WERI-Rb-1 (cell line): Measurements from ENCODE around the gene SV2C.

ENCODE experiments used
- DNase-seq: peaks from one replicate; pipeline ENCODE4 v3.0.0-alpha.2; 2020
- H3K27ac ChIP-seq: fragments of 250-450 bp; sonication (Bioruptor Pico); 2 replicates; pipeline ENCODE4 v1.5.1; 2020; ENCODE audit warnings: mild to moderate bottlenecking, moderate library complexity
- H3K27me3 ChIP-seq: fragments of 250-450 bp; sonication (Bioruptor Pico); 2 replicates; pipeline ENCODE4 v1.5.1; 2021; ENCODE audit warnings: mild to moderate bottlenecking, low read depth, moderate library complexity; ENCODE audit not compliant: insufficient read depth, severe bottlenecking
- H3K36me3 ChIP-seq: fragments of 250-450 bp; sonication (Bioruptor Pico); 2 replicates; pipeline ENCODE4 v1.5.1; 2020; ENCODE audit warnings: mild to moderate bottlenecking, moderate library complexity
- H3K4me3 ChIP-seq: 2 replicates; pipeline ENCODE4 v1.5.1; 2011; ENCODE audit warnings: low read depth, mild to moderate bottlenecking, control low read depth, low read length
- H3K9me3 ChIP-seq: fragments of 250-450 bp; sonication (Bioruptor Pico); 2 replicates; pipeline ENCODE4 v1.5.1; 2021; ENCODE audit warnings: mild to moderate bottlenecking, moderate library complexity; ENCODE audit not compliant: severe bottlenecking
- TF ChIP-seq, protein P1 (sequence below): IDR thresholded peaks from 2 replicates; pipeline ENCODE4 v1.5.1; 2011; ENCODE audit warnings: low read depth, mild to moderate bottlenecking, control low read depth, inconsistent platforms, low read length

Gene SV2C

GRCh38 chr5:76271836-76272235 is 188.7 kb downstream of the SV2C start:
- TF ChIP-seq, protein P1, sequence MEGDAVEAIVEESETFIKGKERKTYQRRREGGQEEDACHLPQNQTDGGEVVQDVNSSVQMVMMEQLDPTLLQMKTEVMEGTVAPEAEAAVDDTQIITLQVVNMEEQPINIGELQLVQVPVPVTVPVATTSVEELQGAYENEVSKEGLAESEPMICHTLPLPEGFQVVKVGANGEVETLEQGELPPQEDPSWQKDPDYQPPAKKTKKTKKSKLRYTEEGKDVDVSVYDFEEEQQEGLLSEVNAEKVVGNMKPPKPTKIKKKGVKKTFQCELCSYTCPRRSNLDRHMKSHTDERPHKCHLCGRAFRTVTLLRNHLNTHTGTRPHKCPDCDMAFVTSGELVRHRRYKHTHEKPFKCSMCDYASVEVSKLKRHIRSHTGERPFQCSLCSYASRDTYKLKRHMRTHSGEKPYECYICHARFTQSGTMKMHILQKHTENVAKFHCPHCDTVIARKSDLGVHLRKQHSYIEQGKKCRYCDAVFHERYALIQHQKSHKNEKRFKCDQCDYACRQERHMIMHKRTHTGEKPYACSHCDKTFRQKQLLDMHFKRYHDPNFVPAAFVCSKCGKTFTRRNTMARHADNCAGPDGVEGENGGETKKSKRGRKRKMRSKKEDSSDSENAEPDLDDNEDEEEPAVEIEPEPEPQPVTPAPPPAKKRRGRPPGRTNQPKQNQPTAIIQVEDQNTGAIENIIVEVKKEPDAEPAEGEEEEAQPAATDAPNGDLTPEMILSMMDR = no peak
- Histone ChIP-seq H3K9me3 (no peaks in the 10 kb centered on the region), H3K4me3 (no peak overlapping the region), H3K27ac (no peak overlapping the region), H3K36me3 (no peaks in the 10 kb centered on the region), H3K27me3 (no peaks in the 10 kb centered on the region)
- no peak for DNase-seq

GRCh38 chr5:76273206-76273885 is 190.2 kb downstream of the SV2C start:
- no peak overlapping the region for H3K4me3 ChIP-seq
- H3K9me3 ChIP-seq = no peaks in the 10 kb centered on the region
- H3K27ac ChIP-seq = no peak overlapping the region
- no peak for DNase-seq
- TF ChIP-seq, protein P1 = no peak
- no peaks in the 10 kb centered on the region for H3K27me3 ChIP-seq
- no peaks in the 10 kb centered on the region for H3K36me3 ChIP-seq

GRCh38 chr5:76274571-76274970 is 191.4 kb downstream of the SV2C start:
- TF ChIP-seq, protein P1 = no peak
- no peaks in the 10 kb centered on the region for H3K36me3 ChIP-seq
- no peak for DNase-seq
- H3K27me3 ChIP-seq = no peaks in the 10 kb centered on the region
- no peaks in the 10 kb centered on the region for H3K9me3 ChIP-seq
- no peak overlapping the region for H3K27ac ChIP-seq
- no peak overlapping the region for H3K4me3 ChIP-seq

GRCh38 chr5:76277736-76278135 is 194.6 kb downstream of the SV2C start:
- TF ChIP-seq, protein P1 = no peak
- Histone ChIP-seq H3K36me3 (no peaks in the 10 kb centered on the region), H3K4me3 (no peak overlapping the region), H3K9me3 (no peaks in the 10 kb centered on the region), H3K27ac (no peak overlapping the region), H3K27me3 (no peaks in the 10 kb centered on the region)
- DNase-seq = no peak

GRCh38 chr5:76278261-76278789 is 195.1 kb downstream of the SV2C start:
- Histone ChIP-seq H3K36me3 (no peaks in the 10 kb centered on the region), H3K27me3 (no peaks in the 10 kb centered on the region), H3K4me3 (no peak overlapping the region), H3K27ac (no peak overlapping the region), H3K9me3 (no peaks in the 10 kb centered on the region)
- no peak for DNase-seq
- TF ChIP-seq, protein P1 = no peak

DNA sequence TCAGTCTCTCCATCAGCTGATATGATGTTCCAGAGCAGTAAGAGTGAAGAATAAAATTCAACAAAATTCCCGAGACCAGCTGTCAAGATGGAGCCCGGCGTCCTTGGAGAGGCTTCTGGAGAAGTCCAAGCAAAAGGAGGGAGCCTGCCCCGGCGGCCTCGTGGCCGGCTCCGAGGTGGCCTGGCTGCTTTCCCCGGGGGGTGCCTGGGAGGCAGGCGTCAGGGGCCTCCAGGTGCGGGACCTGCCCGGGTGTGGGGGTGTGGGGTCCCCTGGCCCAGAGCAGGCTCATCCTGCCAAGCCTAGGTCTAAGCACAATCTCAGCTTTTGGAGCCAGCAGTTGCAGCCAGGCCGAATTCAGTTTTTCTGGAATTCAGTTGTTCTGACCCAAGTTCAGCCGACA is 197.3 kb downstream of the SV2C start:
- Histone ChIP-seq H3K27me3 (no peaks in the 10 kb centered on the region), H3K27ac (no peak overlapping the region), H3K36me3 (no peaks in the 10 kb centered on the region), H3K9me3 (no peaks in the 10 kb centered on the region), H3K4me3 (no peak overlapping the region)
- TF ChIP-seq, protein P1 = no peak
- no peak for DNase-seq
